PC-3 (cell line): ENCODE measurements around the gene MAPK8IP2. TPM values are rescaled to one million over a fixed set of nuclear protein-coding genes. Genes with fewer than 3 reads are reported as not detected.
"Not testable (repeated sequence)": the region's sequence is repeated elsewhere in the genome, so short reads cannot be mapped to it uniquely, and the experiment has no call there.

Source experiments
- ATAC-seq: fragments of 200-7000 bp; cut with Tn5 transposase; 2 replicates; pipeline ENCODE4 v1.9.1; 2020; ENCODE audit warnings: mild to moderate bottlenecking, moderate library complexity
- BruUV-seq: library from RNA; stranded (reverse); fragments of 400-500 nt; replicated peaks from 2 replicates; lab custom pipeline; 2021; lab: Mats Ljungman, UMichigan
- CTCF ChIA-PET: fragments of 300-600 bp; sonication (Branson Sonifier 250); formaldehyde crosslinking; loops from one replicate; lab custom pipeline; 2022; ENCODE audit warnings: antibody characterized with exemption; lab: Charles Lee
- POLR2A ChIA-PET: fragments of 300-600 bp; sonication (Branson Sonifier 250); formaldehyde crosslinking; loops from one replicate; lab custom pipeline; 2022; ENCODE audit warnings: antibody characterized with exemption; ENCODE audit not compliant: unreplicated experiment; lab: Charles Lee
- DNase-seq: peaks from one replicate; pipeline ENCODE4 v3.0.0-alpha.2; 2015
- H2AFZ ChIP-seq: fragments of 300-600 bp; sonication (generic); 2 replicates; pipeline ENCODE4 v1.6.0; 2016; ENCODE audit warnings: antibody characterized with exemption, low read length
- H3F3A ChIP-seq: fragments of 300-600 bp; sonication (generic); one replicate; pipeline ENCODE4 v1.6.0; 2017; ENCODE audit warnings: antibody characterized with exemption, low read length, control low read depth, mild to moderate bottlenecking; ENCODE audit not compliant: unreplicated experiment
- H3K27ac ChIP-seq: fragments of 300-600 bp; sonication (generic); 2 replicates; pipeline ENCODE4 v1.5.1; 2016; ENCODE audit warnings: mild to moderate bottlenecking, low read length
- H3K27me3 ChIP-seq: fragments of 300-600 bp; sonication (generic); 2 replicates; pipeline ENCODE4 v1.6.1; 2016; ENCODE audit warnings: low read length, mixed read lengths
- H3K36me3 ChIP-seq: fragments of 300-600 bp; sonication (generic); 2 replicates; pipeline ENCODE4 v1.6.1; 2016; ENCODE audit warnings: low read depth, mixed run types, low read length, mixed read lengths
- H3K4me1 ChIP-seq: fragments of 300-600 bp; sonication (generic); 2 replicates; pipeline ENCODE4 v1.5.1; 2016; ENCODE audit warnings: low read length; ENCODE audit not compliant: insufficient read depth
- H3K4me2 ChIP-seq: fragments of 300-600 bp; sonication (generic); 2 replicates; pipeline ENCODE4 v1.6.0; 2016; ENCODE audit warnings: low read length
- H3K4me3 ChIP-seq: fragments of 300-600 bp; sonication (generic); 2 replicates; pipeline ENCODE4 v1.5.1; 2016; ENCODE audit warnings: mild to moderate bottlenecking, low read length, mixed read lengths
- H3K79me2 ChIP-seq: fragments of 300-600 bp; sonication (generic); 2 replicates; pipeline ENCODE4 v1.6.1; 2017; ENCODE audit warnings: low read length, mixed read lengths
- H3K9ac ChIP-seq: fragments of 300-600 bp; sonication (generic); 2 replicates; pipeline ENCODE4 v1.6.0; 2016; ENCODE audit warnings: mild to moderate bottlenecking, low read length
- H3K9me2 ChIP-seq: fragments of 300-600 bp; sonication (generic); replicated peaks from 2 replicates; pipeline ENCODE4 v1.6.1; 2016; ENCODE audit warnings: mixed run types, low read length, mixed read lengths
- H3K9me3 ChIP-seq: fragments of 300-600 bp; sonication (generic); 2 replicates; pipeline ENCODE4 v1.6.1; 2016; ENCODE audit warnings: low read length, mixed read lengths
- H4K20me1 ChIP-seq: fragments of 300-600 bp; sonication (generic); 2 replicates; pipeline ENCODE4 v1.6.1; 2016; ENCODE audit warnings: low read length, mixed read lengths
- CTCF ChIP-seq: fragments of 300-600 bp; sonication (generic); conservative IDR thresholded peaks from 2 replicates; pipeline ENCODE4 v1.5.1; 2017; ENCODE audit warnings: antibody characterized with exemption, low read depth, mild to moderate bottlenecking, low read length
- EZH2 ChIP-seq: fragments of 300-600 bp; sonication (generic); IDR thresholded peaks from one replicate; pipeline ENCODE4 v1.6.1; 2017; ENCODE audit warnings: antibody characterized with exemption, mild to moderate bottlenecking, low read length; ENCODE audit not compliant: unreplicated experiment
- EZH2phosphoT487 ChIP-seq: fragments of 300-600 bp; sonication (generic); IDR thresholded peaks from 2 replicates; pipeline ENCODE4 v1.6.1; 2018; ENCODE audit warnings: mild to moderate bottlenecking, antibody characterized with exemption, low read length, borderline replicate concordance
- intact Hi-C: fragments of 100-400 bp; cut with micrococcal nuclease; formaldehyde crosslinking; loops from 2 replicates; pipeline ENCODE4 v1.9.0; 2023
- total RNA-seq: library from RNA; depleted of rRNA; stranded (reverse); fragments of >200 nt; gene quantifications from 2 replicates; pipeline ENCODE4 v1.2.3, GENCODE V29; 2014

The MAPK8IP2 gene
- total RNA-seq, 1 experiment from 2014 or later: 1.5 TPM

GRCh38 chr22:50653256-50653655, 52.7 kb downstream of the MAPK8IP2 start:
- no peak overlapping the region for H3K9ac ChIP-seq
- peaks cover 19% of the 10 kb centered on the region for H3K4me1 ChIP-seq
- intact Hi-C loops: no loop called here
- no peak overlapping the region for H3K4me2 ChIP-seq
- CTCF ChIA-PET: no interaction called here
- no peak overlapping the region for H2AFZ ChIP-seq
- H3F3A ChIP-seq: no peaks in the 10 kb centered on the region
- no TSS peak for BruUV-seq
- no peaks in the 10 kb centered on the region for H4K20me1 ChIP-seq
- H3K9me3 ChIP-seq: no peaks in the 10 kb centered on the region
- DNase-seq: no peak
- TF ChIP-seq EZH2 (no peak), CTCF (no peak), EZH2phosphoT487 (no peak)
- no peaks in the 10 kb centered on the region for H3K27me3 ChIP-seq
- no peak overlapping the region for H3K27ac ChIP-seq
- no peaks in the 10 kb centered on the region for H3K9me2 ChIP-seq
- no peak overlapping the region for H3K4me3 ChIP-seq
- H3K36me3 ChIP-seq: no peaks in the 10 kb centered on the region
- no peak for ATAC-seq
- POLR2A ChIA-PET: no interaction called here
- H3K79me2 ChIP-seq: no peaks in the 10 kb centered on the region

DNA sequence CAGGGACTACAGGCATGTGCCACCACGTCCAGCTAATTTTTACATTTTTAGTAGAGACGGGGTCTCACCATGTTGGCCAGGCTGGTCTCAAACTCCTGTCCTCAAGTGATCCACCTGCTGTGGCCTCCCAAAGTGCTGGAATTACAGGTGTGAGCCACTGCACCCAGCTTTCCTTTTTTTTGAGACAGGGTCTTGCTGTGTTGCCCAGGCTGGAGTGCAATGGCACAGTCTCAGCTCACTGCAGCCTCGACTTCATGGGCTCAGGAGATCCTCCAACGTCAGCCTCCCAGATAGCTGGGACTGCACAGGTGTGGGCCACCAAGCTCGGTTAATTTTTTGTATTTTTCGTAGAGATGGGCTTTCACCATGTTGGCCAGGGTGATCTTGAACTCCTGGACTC, 54.1 kb downstream of the MAPK8IP2 start:
- H3K9me2 ChIP-seq, H3K36me3 ChIP-seq, ATAC-seq, H4K20me1 ChIP-seq, H3K79me2 ChIP-seq, DNase-seq, H3F3A ChIP-seq, CTCF ChIA-PET, BruUV-seq, H3K4me2 ChIP-seq, H3K9me3 ChIP-seq, intact Hi-C loops, H3K4me3 ChIP-seq, H3K9ac ChIP-seq, H3K27ac ChIP-seq, H2AFZ ChIP-seq, POLR2A ChIA-PET, H3K27me3 ChIP-seq: not testable (repeated sequence)
- peaks cover 19% of the 10 kb centered on the region for H3K4me1 ChIP-seq

DNA sequence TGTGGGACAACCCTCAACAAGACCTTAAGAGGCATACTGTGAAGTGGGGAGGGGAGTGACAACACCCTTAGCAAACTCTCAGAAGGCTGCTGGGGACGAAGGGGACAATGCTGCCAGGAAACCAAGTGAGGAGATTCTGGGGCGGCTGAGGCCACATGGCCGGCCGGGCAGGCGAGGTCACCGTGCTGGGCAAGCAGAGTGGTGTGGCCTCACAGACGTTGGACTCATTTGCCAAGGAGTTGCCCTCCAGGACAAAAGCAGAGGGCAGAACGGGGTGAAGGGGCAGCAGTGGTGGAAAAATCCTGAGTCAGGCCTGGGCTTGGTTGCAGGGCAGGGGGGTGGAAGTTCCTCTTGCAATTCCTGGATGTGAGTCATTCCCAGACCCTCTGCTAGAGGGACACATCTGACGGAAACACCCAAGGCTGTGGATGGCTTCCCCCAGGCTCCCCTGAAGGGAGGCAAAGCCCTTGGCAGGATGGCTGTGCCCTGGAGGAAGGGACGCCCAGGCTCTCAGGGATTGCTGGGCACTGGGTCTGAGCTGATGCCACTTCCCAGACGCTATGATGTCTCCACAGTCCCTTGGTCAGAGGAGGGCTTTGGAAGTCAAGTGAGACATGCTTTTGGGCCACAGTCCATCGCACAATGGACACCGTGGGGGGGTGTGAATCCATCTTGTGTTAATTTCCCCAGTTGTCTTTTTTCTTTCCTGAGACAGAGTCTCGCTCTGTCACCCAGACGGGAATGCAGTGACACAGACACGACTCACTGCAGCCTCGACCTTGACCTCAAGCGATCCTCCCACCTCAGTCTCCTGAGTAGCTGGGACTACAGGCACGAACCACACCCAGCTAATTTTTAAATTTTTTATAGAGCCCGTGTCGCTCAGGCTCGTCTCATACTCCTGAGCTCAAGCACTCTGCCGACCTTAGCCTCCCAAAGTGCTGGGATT, 55.8 kb downstream of the MAPK8IP2 start:
- Histone ChIP-seq H3K27ac (peak overlapping the region; percentile 93), H3K4me3 (peak overlapping the region; percentile 31; the same call in 1 of the 2 replicates), H3K4me1 (peaks cover 19% of the 10 kb centered on the region), H3K4me2 (peak overlapping the region; percentile 73), H3K9me3 (no peaks in the 10 kb centered on the region), H3K9me2 (no peaks in the 10 kb centered on the region), H3K9ac (peak overlapping the region; percentile 49; the same call in 1 of the 2 replicates), H3F3A (no peaks in the 10 kb centered on the region), H3K79me2 (no peaks in the 10 kb centered on the region), H4K20me1 (no peaks in the 10 kb centered on the region), H2AFZ (peak overlapping the region; percentile 77), H3K36me3 (no peaks in the 10 kb centered on the region), H3K27me3 (no peaks in the 10 kb centered on the region)
- intact Hi-C loops: no loop called here
- BruUV-seq: TSS peak; percentile 60
- peak; percentile 84 for ATAC-seq
- TF ChIP-seq EZH2phosphoT487 (no peak), EZH2 (no peak), CTCF (no peak)
- POLR2A ChIA-PET: no interaction called here
- peak; percentile 73 for DNase-seq
- CTCF ChIA-PET: no interaction called here
